HEK293T (cell line): Measurements from ENCODE around the gene IGF1R.

Experiments
- CTCF ChIA-PET: fragments of 350-600 bp; formaldehyde crosslinking; extraction: SDS; loops from one replicate; lab custom pipeline; 2021; ENCODE audit warnings: antibody characterized with exemption, inconsistent platforms; lab: Yijun Ruan, JAX
- POLR2A ChIA-PET: fragments of 350-600 bp; formaldehyde crosslinking; extraction: SDS; loops from one replicate; lab custom pipeline; 2020; ENCODE audit warnings: antibody characterized with exemption, inconsistent platforms; lab: Yijun Ruan, JAX
- DNase-seq: peaks from one replicate; pipeline ENCODE4 v3.0.0; 2012; ENCODE audit warnings: mixed read lengths; ENCODE audit errors: extremely low spot score
- ARNT ChIP-seq: fragments of 450-650 bp; IDR thresholded peaks from 2 replicates; pipeline ENCODE4 v1.6.1; 2017; ENCODE audit warnings: mild to moderate bottlenecking
- BHLHE40 ChIP-seq: fragments of 450-650 bp; IDR thresholded peaks from 2 replicates; pipeline ENCODE4 v1.6.1; 2016; ENCODE audit warnings: mild to moderate bottlenecking, moderate library complexity, borderline replicate concordance
- CTBP1 ChIP-seq: fragments of 450-650 bp; IDR thresholded peaks from 2 replicates; pipeline ENCODE4 v1.6.1; 2016; ENCODE audit warnings: borderline replicate concordance
- ELF4 ChIP-seq: fragments of 450-650 bp; IDR thresholded peaks from 2 replicates; pipeline ENCODE4 v1.6.1; 2017; ENCODE audit warnings: antibody characterized with exemption
- FOXA1 ChIP-seq: fragments of 450-650 bp; IDR thresholded peaks from 2 replicates; pipeline ENCODE4 v1.6.1; 2016; ENCODE audit warnings: mild to moderate bottlenecking
- FOXK2 ChIP-seq: fragments of 450-650 bp; IDR thresholded peaks from 2 replicates; pipeline ENCODE4 v1.6.1; 2016; ENCODE audit warnings: mild to moderate bottlenecking
- FOXM1 ChIP-seq: fragments of 450-650 bp; IDR thresholded peaks from 2 replicates; pipeline ENCODE4 v1.6.1; 2017; ENCODE audit warnings: mild to moderate bottlenecking, borderline replicate concordance
- HDGF ChIP-seq: fragments of 450-650 bp; IDR thresholded peaks from 2 replicates; pipeline ENCODE4 v1.6.1; 2017; ENCODE audit warnings: antibody characterized with exemption, borderline replicate concordance
- L3MBTL2 ChIP-seq: fragments of 450-650 bp; conservative IDR thresholded peaks from 2 replicates; pipeline ENCODE4 v1.6.1; 2016; ENCODE audit warnings: mild to moderate bottlenecking
- LEF1 ChIP-seq: fragments of 450-650 bp; IDR thresholded peaks from 2 replicates; pipeline ENCODE4 v1.6.1; 2017; ENCODE audit warnings: mild to moderate bottlenecking, borderline replicate concordance
- NFRKB ChIP-seq: fragments of 450-650 bp; IDR thresholded peaks from 2 replicates; pipeline ENCODE4 v1.6.1; 2016; ENCODE audit warnings: mild to moderate bottlenecking, moderate library complexity
- PKNOX1 ChIP-seq: fragments of 450-650 bp; IDR thresholded peaks from 2 replicates; pipeline ENCODE4 v1.6.1; 2016
- SP1 ChIP-seq: fragments of 450-650 bp; IDR thresholded peaks from 2 replicates; pipeline ENCODE4 v1.6.1; 2017
- SUZ12 ChIP-seq: fragments of 450-650 bp; IDR thresholded peaks from 2 replicates; pipeline ENCODE4 v1.6.1; 2016; ENCODE audit warnings: mild to moderate bottlenecking
- TARDBP ChIP-seq: fragments of 450-650 bp; IDR thresholded peaks from 2 replicates; pipeline ENCODE4 v1.6.1; 2016
- ZNF384 ChIP-seq: fragments of 450-650 bp; IDR thresholded peaks from 2 replicates; pipeline ENCODE4 v1.6.1; 2016

IGF1R gene

GRCh38 chr15:98775498-98776230 is 127.3 kb downstream of the IGF1R start:
- TF ChIP-seq LEF1 (no peak), SP1 (no peak), ARNT (no peak), HDGF (no peak), FOXM1 (no peak), ZNF384 (no peak), TARDBP (no peak), FOXA1 (no peak), PKNOX1 (no peak), SUZ12 (no peak), FOXK2 (no peak), ELF4 (no peak), CTBP1 (no peak), BHLHE40 (no peak), L3MBTL2 (no peak), NFRKB (no peak)
- ChIA-PET POLR2A (interaction anchor here (0.6 kb wide), 1 partner anchor 248 kb away, joined by 3 read pairs; no protein-coding TSS in a partner anchor), CTCF (interaction anchor here (0.6 to 1.2 kb wide), 2 partner anchors 27 to 76 kb away, joined by 3 read pairs; no protein-coding TSS in a partner anchor)
- no peak for DNase-seq

- POLR2A ChIA-PET = no interaction called here
- CTCF ChIA-PET = interaction anchor here (0.7 to 1.4 kb wide), 2 partner anchors 14 to 83 kb away, joined by 3 read pairs; no protein-coding TSS in a partner anchor
Observed at GRCh38 chr15:98776607-98777281, 128.4 kb downstream of the IGF1R start.

GRCh38 chr15:98777426-98777825 is 129.1 kb downstream of the IGF1R start:
- CTCF ChIA-PET = interaction anchor here (0.7 to 2.1 kb wide), 5 partner anchors 13 to 105 kb away, joined by 3 to 9 read pairs (median 3); no protein-coding TSS in a partner anchor
- POLR2A ChIA-PET = no interaction called here
- DNase-seq = no peak
- TF ChIP-seq L3MBTL2 (no peak), LEF1 (no peak), ELF4 (no peak), TARDBP (no peak), ARNT (no peak), HDGF (no peak), ZNF384 (no peak), SP1 (no peak), SUZ12 (no peak), FOXM1 (no peak), FOXK2 (no peak), CTBP1 (no peak), NFRKB (no peak), PKNOX1 (no peak), BHLHE40 (no peak), FOXA1 (no peak)

More at GRCh38 chr15:98776607-98777281, 128.4 kb downstream of the IGF1R start:
- DNase-seq = peak; percentile 54
- TF ChIP-seq FOXM1 (no peak), FOXK2 (no peak), L3MBTL2 (no peak), CTBP1 (0 out of 2 replicates have a peak, but pooled peaks have one; percentile 16)

DNA sequence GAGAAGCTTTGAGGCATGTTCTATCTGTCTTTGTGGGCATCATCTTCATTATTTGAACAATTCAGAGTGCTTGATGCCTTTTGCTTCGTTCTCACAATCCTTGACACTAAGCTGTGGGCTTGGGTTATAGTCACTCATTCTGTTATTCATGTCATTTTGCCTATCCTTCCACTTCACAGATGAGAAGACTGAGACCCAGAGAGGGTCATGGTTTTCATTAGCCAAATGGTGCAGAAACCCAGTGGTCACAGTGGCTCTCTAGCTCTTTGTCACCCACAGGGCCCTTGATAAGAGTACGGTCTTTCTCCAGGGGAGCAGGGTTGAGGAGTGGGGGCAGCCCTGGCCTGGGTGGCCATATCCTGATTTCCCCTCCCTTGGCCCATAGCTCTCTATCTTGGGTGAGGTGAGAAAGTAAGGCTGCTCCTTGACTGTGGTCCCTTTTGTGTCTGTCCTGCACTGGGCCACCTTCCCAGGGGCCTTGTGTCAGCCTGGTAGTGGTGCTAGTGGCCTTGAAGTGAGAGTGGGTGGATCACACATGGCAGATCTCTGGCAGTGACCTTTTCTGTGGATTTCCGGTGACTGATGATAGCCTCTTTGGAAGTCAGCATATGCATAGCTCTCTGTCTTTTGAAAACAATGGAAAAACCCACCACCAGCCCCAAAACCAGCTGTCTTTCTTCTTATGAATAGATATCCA is 130.1 kb downstream of the IGF1R start:
- DNase-seq = no peak
- CTCF ChIA-PET = interaction anchor here (0.6 to 2.2 kb wide), 17 partner anchors 9 to 298 kb away, joined by 3 to 11 read pairs (median 4); no protein-coding TSS in a partner anchor
- POLR2A ChIA-PET = no interaction called here
- TF ChIP-seq HDGF (no peak), ELF4 (no peak), SP1 (no peak), FOXM1 (no peak), BHLHE40 (no peak), CTBP1 (no peak), PKNOX1 (no peak), NFRKB (no peak), ARNT (no peak), SUZ12 (no peak), FOXA1 (no peak), LEF1 (no peak), TARDBP (no peak), ZNF384 (no peak), L3MBTL2 (no peak)
